HepG2 (cell line): Measurements from ENCODE around the gene VARS1. TPM values are rescaled to one million over a fixed set of nuclear protein-coding genes. Genes with fewer than 3 reads are reported as not detected.
A peak's percentile ranks its signal among the peaks of the same experiment; 100 is the strongest.

Experiments
- HNF1A ChIP-seq, 2 experiments: sonication (generic) in 1 of 2; formaldehyde crosslinking in 1 of 2; IDR thresholded peaks; 2 replicates each; pipeline versions ENCODE4 v1.4.0 to v1.6.1; 2016 to 2020; ENCODE audit warnings: borderline replicate concordance in 1 of 2, low read depth in 1 of 2, mild to moderate bottlenecking in 1 of 2, missing genetic modification reagents in 1 of 2
- HOXA3 ChIP-seq: sonication (generic); formaldehyde crosslinking; IDR thresholded peaks from 2 replicates; pipeline ENCODE4 v1.5.0; 2020; ENCODE audit warnings: missing genetic modification reagents
- HOXA7 ChIP-seq: sonication (generic); formaldehyde crosslinking; IDR thresholded peaks from 2 replicates; pipeline ENCODE4 v1.8.1; 2022; ENCODE audit warnings: mild to moderate bottlenecking, missing genetic modification reagents, moderate library complexity
- IRF9 ChIP-seq: sonication (generic); formaldehyde crosslinking; IDR thresholded peaks from 2 replicates; pipeline ENCODE4 v1.8.0; 2022; ENCODE audit warnings: missing genetic modification reagents, mild to moderate bottlenecking, borderline replicate concordance
- MED13 ChIP-seq: sonication (generic); formaldehyde crosslinking; IDR thresholded peaks from 2 replicates; pipeline ENCODE4 v1.5.0; 2020; ENCODE audit warnings: missing genetic modification reagents
- NR2F6 ChIP-seq, 2 experiments: IDR thresholded peaks; 2 replicates each; pipeline ENCODE4 v1.6.1; 2016; ENCODE audit warnings: antibody characterized with exemption in 1 of 2, mild to moderate bottlenecking in 1 of 2
- SCMH1 ChIP-seq: sonication (generic); formaldehyde crosslinking; IDR thresholded peaks from 2 replicates; pipeline ENCODE4 v1.9.0; 2021; ENCODE audit warnings: missing genetic modification reagents, mild to moderate bottlenecking, borderline replicate concordance
- SMAD3 ChIP-seq: sonication (generic); formaldehyde crosslinking; IDR thresholded peaks from 2 replicates; pipeline ENCODE4 v1.4.0; 2020; ENCODE audit warnings: missing genetic modification reagents
- ZHX2 ChIP-seq, 2 experiments: sonication (generic) in 1 of 2; formaldehyde crosslinking in 1 of 2; IDR thresholded peaks; 2 replicates each; pipeline versions ENCODE4 v1.6.1 to v1.9.0; 2014 to 2022; ENCODE audit warnings: antibody characterized with exemption in 1 of 2, borderline replicate concordance in 1 of 2, inconsistent platforms in 1 of 2, low read depth in 1 of 2, missing genetic modification reagents in 1 of 2
- ZNF562 ChIP-seq: sonication (generic); formaldehyde crosslinking; IDR thresholded peaks from 2 replicates; pipeline ENCODE4 v1.8.0; 2022; ENCODE audit warnings: missing genetic modification reagents, borderline replicate concordance
- ZNF691 ChIP-seq: sonication (generic); formaldehyde crosslinking; IDR thresholded peaks from 2 replicates; pipeline ENCODE4 v1.4.0; 2020; ENCODE audit warnings: missing genetic modification reagents, low read depth, mild to moderate bottlenecking, borderline replicate concordance
- polyA plus RNA-seq, 8 experiments: library from polyadenylated mRNA; depleted of rRNA in 3 of 8; stranded (reverse) in 7 of 8; unstranded in 1 of 8; fragments of >200 nt; fragmentation: Illumina TruSeq in 4 of 8; extraction: Trizol in 4 of 8; gene quantifications; 2 replicates each; pipeline versions ENCODE4 v1.2.1 to v1.2.3, GENCODE V29; 2011 to 2016; ENCODE audit warnings: low read depth in 4 of 8, missing spikeins in 1 of 8, mixed read lengths in 1 of 8; ENCODE audit not compliant: insufficient read depth in 1 of 8
- total RNA-seq, 5 experiments: library from RNA; depleted of rRNA; stranded (reverse); fragments of >200 nt; fragmentation: Illumina TruSeq; extraction: Trizol; gene quantifications; 2 replicates each; pipeline ENCODE4 v1.2.3, GENCODE V29; 2016; ENCODE audit warnings: low read depth in 1 of 5
- TF ChIP-seq, protein P1 (sequence below): sonication (generic); formaldehyde crosslinking; IDR thresholded peaks from 2 replicates; pipeline ENCODE4 v1.5.0; 2020; ENCODE audit warnings: missing genetic modification reagents

VARS1 gene
- total and polyA plus RNA-seq, 2 of the 13 experiments (the other 11 are each of a cell fraction or from before 2014, with no cell fraction given), result 14.7 to 56.1 TPM

DNA sequence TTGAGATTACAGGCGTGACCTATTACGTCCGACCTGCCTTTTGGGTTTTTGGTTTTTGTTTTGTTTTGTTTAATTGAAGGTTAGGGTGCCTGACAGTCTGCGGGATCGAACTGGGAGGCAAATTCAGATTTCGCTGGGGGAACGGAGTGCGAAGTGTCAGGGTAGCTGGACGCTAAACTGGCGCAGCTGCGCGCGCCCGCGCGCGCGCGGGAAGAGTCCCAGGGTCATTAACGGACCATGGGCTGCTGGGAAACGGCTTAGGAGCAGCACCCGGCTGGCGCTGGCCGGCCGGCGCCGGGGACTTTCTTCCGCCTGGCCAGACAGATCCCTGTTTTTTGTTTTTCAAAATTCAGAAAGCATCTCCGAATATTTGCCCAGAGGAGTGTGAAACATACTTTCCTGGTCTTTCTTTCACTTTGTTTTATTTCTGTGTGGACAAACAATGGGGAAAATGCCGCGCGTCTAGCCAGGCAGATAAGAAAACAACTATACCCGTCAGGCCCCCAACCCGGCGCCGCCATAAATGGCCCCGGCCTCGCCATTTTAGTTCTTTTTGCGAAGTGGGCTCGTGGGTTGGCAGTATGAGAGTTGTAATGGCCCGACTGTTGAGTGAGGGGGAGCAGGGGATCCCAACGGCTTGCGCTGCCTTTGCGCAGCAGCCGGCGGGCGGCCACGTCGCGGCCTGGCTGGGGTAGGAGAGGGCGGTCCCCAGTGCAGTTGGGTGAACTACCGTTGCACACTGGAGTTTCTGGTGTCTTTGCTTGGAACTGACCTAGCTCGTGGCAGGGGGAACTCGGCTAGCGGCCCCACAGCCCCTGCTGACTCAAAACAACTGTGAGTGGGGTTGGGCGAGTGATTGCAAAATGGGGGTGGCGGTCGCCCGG is 39.1 kb upstream of the VARS1 start (continued):
- peak; percentile 70; the same call in 1 of the 2 replicates for TF ChIP-seq IRF9
- TF ChIP-seq MED13 (CRISPR knock-in tag), result peak; percentile 93
- TF ChIP-seq ZNF691, result peak; percentile 74; the same call in 1 of the 2 replicates
- peak; percentile 89 for TF ChIP-seq ZHX2 (IDR thresholded peaks at IDR 0.05; ENCODE audit: low read depth)
- peak; percentile 96; the same call in 1 of the 2 replicates for TF ChIP-seq ZHX2 (CRISPR knock-in tag; IDR thresholded peaks at IDR 0.05; ENCODE audit: borderline replicate concordance)
- peak; percentile 84 for TF ChIP-seq HOXA3 (CRISPR knock-in tag)
- no peak for TF ChIP-seq SCMH1 (CRISPR knock-in tag)
- no peak for TF ChIP-seq ZNF562 (CRISPR knock-in tag)
- peak; percentile 21; the same call in 1 of the 2 replicates for TF ChIP-seq HNF1A (IDR thresholded peaks at IDR 0.05; ENCODE audit: low read depth)
- TF ChIP-seq HNF1A (CRISPR knock-in tag; IDR thresholded peaks at IDR 0.05; ENCODE audit: borderline replicate concordance), result peak; percentile 65; the same call in 1 of the 2 replicates
- TF ChIP-seq, protein P1, sequence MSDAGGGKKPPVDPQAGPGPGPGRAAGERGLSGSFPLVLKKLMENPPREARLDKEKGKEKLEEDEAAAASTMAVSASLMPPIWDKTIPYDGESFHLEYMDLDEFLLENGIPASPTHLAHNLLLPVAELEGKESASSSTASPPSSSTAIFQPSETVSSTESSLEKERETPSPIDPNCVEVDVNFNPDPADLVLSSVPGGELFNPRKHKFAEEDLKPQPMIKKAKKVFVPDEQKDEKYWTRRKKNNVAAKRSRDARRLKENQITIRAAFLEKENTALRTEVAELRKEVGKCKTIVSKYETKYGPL (CRISPR knock-in tag), result peak; percentile 78
- no peak for TF ChIP-seq HOXA7
- 0 out of 2 replicates have a peak, but pooled peaks have one; percentile 58 for TF ChIP-seq SMAD3 (CRISPR knock-in tag)
- TF ChIP-seq NR2F6 (IDR thresholded peaks at IDR 0.05), result 0 out of 2 replicates have a peak, but pooled peaks have one; percentile 37
- peak; percentile 64 for TF ChIP-seq NR2F6 (CRISPR knock-in tag; IDR thresholded peaks at IDR 0.05)
